Measurements from ENCODE around the gene INMT. TPM values are rescaled to one million over a fixed set of nuclear protein-coding genes. Genes with fewer than 3 reads are reported as not detected.

Gene INMT
- total RNA-seq, 4 donors from 2014 or later, result 115 to 212 (median 131) TPM

DNA sequence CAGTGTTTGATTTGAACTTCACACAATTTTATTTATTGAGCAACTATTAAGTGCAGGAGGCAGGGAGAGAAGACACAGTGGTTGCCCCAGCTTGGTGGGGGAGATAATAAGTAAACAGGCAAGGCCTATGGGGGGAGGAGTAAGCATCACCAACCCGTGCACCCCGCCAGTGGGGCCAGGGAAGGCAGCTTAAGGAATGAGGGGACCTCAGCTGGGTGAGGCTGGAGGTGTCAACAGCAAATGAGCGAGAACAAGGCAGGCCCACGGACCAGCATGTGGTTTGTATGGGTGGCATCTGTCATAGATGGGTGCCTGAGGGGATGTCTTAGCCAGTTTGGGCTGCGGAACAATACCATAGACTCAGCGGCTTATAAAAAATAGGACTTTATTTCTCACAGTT lies 45.6 kb upstream of the INMT start:
- Histone ChIP-seq H3K4me3 (no peak overlapping the region), H3K27ac (peak overlapping the region in 1 of 4 donors; percentile 63), H3K27me3 (no peaks in the 10 kb centered on the region), H3K4me1 (peaks cover 0 to 20% (median 6%) of the 10 kb centered on the region in 3 donors), H3K9me3 (no peaks in the 10 kb centered on the region), H3K36me3 (no peaks in the 10 kb centered on the region)
- 90 to 92% methylated on average over 4 to 6 of the region's 6 CpGs for WGBS, 2 donors (ENCODE audit: low coverage in 1 of 2)
- TF ChIP-seq EP300 (IDR thresholded peaks at IDR 0.05) (no peak), POLR2AphosphoS5 (IDR thresholded peaks at IDR 0.05) (no peak), POLR2A (IDR thresholded peaks at IDR 0.05) (no peak)
- TF ChIP-seq, protein P1, sequence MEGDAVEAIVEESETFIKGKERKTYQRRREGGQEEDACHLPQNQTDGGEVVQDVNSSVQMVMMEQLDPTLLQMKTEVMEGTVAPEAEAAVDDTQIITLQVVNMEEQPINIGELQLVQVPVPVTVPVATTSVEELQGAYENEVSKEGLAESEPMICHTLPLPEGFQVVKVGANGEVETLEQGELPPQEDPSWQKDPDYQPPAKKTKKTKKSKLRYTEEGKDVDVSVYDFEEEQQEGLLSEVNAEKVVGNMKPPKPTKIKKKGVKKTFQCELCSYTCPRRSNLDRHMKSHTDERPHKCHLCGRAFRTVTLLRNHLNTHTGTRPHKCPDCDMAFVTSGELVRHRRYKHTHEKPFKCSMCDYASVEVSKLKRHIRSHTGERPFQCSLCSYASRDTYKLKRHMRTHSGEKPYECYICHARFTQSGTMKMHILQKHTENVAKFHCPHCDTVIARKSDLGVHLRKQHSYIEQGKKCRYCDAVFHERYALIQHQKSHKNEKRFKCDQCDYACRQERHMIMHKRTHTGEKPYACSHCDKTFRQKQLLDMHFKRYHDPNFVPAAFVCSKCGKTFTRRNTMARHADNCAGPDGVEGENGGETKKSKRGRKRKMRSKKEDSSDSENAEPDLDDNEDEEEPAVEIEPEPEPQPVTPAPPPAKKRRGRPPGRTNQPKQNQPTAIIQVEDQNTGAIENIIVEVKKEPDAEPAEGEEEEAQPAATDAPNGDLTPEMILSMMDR (IDR thresholded peaks at IDR 0.05), result no peak
- no peak for ATAC-seq

DNA sequence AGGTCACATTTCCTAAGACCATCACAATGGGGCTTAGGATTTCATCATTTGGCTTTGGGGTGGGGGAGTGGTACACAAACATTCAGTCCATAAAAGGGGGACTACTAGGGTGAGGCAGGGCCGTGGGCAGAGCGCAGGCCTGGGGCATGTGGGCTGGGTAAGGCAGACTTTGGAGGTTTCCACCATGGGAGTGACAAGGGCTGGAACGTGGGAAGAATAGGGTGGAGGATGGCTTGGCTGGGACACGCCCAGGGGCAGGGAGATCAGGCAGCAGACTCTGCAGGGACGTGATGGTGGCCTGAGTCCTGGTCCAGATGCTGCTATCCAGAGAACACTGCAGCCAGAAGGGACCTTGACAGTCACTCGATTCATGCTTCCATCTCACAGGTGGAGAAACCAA lies 45.0 kb upstream of the INMT start:
- 56 to 78% methylated on average over 4 to 6 of the region's 6 CpGs for WGBS, 2 donors (ENCODE audit: low coverage in 1 of 2)
- TF ChIP-seq POLR2A (IDR thresholded peaks at IDR 0.05) (no peak), EP300 (IDR thresholded peaks at IDR 0.05) (no peak), POLR2AphosphoS5 (IDR thresholded peaks at IDR 0.05) (no peak)
- TF ChIP-seq, protein P1 (IDR thresholded peaks at IDR 0.05), result no peak
- Histone ChIP-seq H3K27me3 (no peaks in the 10 kb centered on the region), H3K36me3 (no peaks in the 10 kb centered on the region), H3K4me3 (no peak overlapping the region), H3K4me1 (peaks cover 0 to 20% (median 6%) of the 10 kb centered on the region in 3 donors), H3K9me3 (no peaks in the 10 kb centered on the region), H3K27ac (peak overlapping the region in 2 of 4 donors; percentile 63)
- no peak for ATAC-seq

DNA sequence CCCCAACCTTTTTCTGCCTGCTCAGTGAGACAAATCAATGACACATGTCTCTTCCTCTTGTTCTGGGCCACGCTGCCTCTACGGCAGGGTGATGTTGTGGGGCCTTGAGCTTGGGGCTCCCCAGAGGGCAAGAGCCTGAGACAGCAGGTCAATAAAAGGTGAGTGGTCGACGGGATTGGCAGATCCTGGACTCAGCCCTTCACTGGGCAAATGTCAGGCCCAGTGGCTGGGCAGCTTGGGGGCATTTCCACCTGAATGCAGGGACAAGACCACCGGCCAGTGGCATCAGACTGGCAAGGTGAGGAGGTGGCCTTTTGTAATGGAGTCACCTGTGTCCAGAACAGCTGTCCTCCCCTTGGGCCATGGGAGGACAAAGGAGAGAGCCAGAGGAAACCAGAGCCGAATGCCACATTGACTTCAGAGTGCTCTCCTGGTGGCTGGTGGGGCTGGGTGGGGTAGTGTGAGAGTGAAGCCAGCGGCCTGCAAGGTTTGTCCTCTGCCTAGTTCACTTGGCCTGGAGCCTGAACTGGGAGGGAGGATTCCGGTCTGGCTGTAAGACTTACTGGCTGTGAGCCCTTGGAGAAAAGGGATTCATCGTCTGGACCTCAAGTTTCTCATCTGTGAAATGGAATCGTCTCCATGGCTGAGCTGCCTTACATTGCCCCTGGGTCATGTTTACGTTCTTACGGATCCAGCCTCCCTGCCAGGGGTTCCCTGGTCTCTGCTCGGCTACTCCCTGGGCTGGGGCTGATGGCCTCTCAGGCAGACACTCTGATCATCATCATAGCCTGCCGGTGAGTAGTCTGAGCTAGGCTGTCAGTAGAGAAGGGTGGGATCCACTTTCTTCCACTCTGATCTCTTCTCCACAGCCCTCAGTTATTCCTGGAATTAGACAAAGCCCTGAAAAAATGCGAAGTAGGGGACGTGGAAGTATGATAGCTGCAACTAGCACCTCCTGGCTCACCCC lies 44.3 kb upstream of the INMT start:
- Histone ChIP-seq H3K36me3 (no peaks in the 10 kb centered on the region), H3K4me3 (no peak overlapping the region), H3K27ac (peak overlapping the region in 2 of 4 donors; percentile 63), H3K9me3 (no peaks in the 10 kb centered on the region), H3K27me3 (no peaks in the 10 kb centered on the region), H3K4me1 (peaks cover 0 to 20% (median 6%) of the 10 kb centered on the region in 3 donors)
- TF ChIP-seq EP300 (IDR thresholded peaks at IDR 0.05) (no peak), POLR2AphosphoS5 (IDR thresholded peaks at IDR 0.05) (no peak), POLR2A (IDR thresholded peaks at IDR 0.05) (no peak)
- TF ChIP-seq, protein P1 (IDR thresholded peaks at IDR 0.05), result no peak
- 57 to 90% methylated on average over 2 to 9 of the region's 16 CpGs for WGBS, 2 donors (ENCODE audit: low coverage in 1 of 2)
- peak; percentile 46 for ATAC-seq

DNA sequence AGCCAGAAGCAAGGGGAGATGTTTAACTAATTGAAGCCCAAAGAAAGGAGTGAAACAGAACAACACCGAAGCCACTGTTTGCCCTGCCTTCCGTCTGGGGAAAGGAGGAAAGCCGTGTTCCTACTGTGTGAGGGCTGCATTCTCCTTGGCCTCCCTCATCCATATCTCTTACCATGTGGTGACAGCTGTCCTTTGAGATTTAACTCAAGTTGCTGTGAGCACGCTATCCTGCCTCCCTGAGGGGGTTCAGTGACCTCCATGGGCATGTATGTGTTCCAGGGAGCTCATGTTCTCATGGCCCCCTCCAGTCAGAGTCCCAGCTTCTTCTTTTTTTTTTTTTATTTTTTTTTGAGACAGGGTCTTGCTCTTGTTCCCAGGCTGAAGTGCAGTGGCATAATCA lies 43.5 kb upstream of the INMT start:
- 74 to 91% methylated on average over 4 of the region's 4 CpGs for WGBS, 2 donors (ENCODE audit: low coverage in 1 of 2)
- H3K27me3 ChIP-seq, result no peaks in the 10 kb centered on the region
- peak overlapping the region in 2 of 4 donors; percentile 63 for H3K27ac ChIP-seq
- no peak for ATAC-seq
- no peaks in the 10 kb centered on the region for H3K36me3 ChIP-seq
- H3K4me1 ChIP-seq, result peaks cover 0 to 20% (median 6%) of the 10 kb centered on the region in 3 donors
- TF ChIP-seq POLR2A (IDR thresholded peaks at IDR 0.05), result no peak
- no peak for TF ChIP-seq POLR2AphosphoS5 (IDR thresholded peaks at IDR 0.05)
- no peak for TF ChIP-seq EP300 (IDR thresholded peaks at IDR 0.05)
- TF ChIP-seq, protein P1 (IDR thresholded peaks at IDR 0.05), result no peak
- no peaks in the 10 kb centered on the region for H3K9me3 ChIP-seq
- H3K4me3 ChIP-seq, result no peak overlapping the region
